B cell (primary cell): ENCODE results near the gene EXOC3L2.

ENCODE experiments used
- EZH2 ChIP-seq: IDR thresholded peaks from 2 replicates; pipeline ENCODE4 v1.6.1; 2012; ENCODE audit warnings: borderline replicate concordance, low read depth, mild to moderate bottlenecking, moderate library complexity, low read length; ENCODE audit not compliant: insufficient read depth, poor library complexity, severe bottlenecking
- TF ChIP-seq, protein P1 (sequence below): fragments of 200-600 bp; IDR thresholded peaks from one replicate; pipeline ENCODE4 v1.8.0; 2022; ENCODE audit warnings: antibody characterized with exemption, mild to moderate bottlenecking

DNA sequence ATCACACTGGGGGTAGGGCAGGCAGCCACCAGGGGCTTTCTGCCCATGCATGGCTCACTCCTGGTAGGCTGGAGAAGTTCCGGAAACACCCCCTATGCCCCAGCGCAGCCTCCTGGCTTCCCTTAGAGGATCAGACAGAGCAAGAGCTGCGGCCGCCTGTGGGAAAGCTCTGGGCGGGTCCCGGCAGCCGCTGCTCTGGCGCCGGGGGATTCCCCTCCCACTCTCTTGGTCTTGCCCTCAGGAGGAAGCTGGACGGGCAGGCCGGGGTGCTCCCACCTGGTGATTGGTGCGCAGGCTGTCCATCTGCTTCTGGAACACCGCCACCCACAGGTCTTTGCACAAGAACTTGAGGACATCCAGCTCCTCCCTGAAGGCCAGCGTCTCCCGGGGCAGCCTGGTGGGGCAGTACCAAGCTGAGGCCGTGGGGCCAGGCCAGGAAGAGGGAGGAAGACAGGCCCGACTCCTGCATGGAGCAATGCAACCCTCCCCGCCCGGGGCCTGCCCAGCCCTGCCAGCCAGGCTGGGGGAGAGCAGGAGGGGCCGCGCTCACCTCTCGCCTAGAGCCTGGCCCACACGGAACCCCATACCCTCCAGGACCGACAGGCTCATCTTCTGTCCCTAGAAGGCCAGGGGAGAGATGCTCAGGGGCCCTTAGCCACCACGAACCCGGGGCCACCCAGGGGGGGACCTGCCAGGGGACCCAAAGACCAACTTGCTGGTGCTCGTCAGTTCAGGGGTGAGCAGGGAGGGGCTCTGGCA, 80.5 kb downstream of the EXOC3L2 start:
- TF ChIP-seq, protein P1, sequence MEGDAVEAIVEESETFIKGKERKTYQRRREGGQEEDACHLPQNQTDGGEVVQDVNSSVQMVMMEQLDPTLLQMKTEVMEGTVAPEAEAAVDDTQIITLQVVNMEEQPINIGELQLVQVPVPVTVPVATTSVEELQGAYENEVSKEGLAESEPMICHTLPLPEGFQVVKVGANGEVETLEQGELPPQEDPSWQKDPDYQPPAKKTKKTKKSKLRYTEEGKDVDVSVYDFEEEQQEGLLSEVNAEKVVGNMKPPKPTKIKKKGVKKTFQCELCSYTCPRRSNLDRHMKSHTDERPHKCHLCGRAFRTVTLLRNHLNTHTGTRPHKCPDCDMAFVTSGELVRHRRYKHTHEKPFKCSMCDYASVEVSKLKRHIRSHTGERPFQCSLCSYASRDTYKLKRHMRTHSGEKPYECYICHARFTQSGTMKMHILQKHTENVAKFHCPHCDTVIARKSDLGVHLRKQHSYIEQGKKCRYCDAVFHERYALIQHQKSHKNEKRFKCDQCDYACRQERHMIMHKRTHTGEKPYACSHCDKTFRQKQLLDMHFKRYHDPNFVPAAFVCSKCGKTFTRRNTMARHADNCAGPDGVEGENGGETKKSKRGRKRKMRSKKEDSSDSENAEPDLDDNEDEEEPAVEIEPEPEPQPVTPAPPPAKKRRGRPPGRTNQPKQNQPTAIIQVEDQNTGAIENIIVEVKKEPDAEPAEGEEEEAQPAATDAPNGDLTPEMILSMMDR: no peak
- TF ChIP-seq EZH2: no peak
